GM19193 (cell line): ENCODE measurements around the gene SDK1.

Source experiments
- POLR2A ChIP-seq: IDR thresholded peaks from 4 replicates; pipeline ENCODE4 v1.6.1; 2011; ENCODE audit not compliant: insufficient read depth, insufficient read length; ENCODE audit errors: extremely low read depth

The SDK1 gene

DNA sequence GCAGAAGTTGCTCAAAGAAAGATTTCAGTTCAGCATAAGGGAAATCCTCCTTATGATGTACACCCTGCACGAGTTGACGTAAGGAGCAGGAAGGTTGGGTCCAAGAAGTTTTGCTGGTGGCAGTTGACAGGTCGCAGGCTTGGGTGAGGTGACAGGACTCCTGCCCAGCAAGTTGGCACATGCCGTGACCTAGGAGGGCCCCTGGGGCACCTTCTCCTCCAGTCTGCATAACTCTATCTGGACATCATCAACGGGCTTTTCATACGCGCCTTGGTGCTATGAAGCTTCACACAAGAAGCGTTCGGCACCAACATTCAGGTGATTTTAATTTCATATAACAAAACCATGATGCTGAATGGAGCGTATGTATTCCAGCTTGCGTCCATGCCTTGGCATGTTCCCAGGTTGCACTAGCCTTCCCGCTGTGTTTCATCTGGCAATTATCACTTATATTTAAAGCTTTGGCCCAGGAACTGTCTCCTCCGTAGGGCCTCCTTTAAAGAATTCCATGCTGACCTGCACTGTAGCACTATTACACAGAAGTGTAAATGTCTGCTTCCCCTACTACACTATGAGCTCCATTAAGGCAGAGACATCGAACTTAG, 729.4 kb downstream of the SDK1 start:
- TF ChIP-seq POLR2A, result no peak

DNA sequence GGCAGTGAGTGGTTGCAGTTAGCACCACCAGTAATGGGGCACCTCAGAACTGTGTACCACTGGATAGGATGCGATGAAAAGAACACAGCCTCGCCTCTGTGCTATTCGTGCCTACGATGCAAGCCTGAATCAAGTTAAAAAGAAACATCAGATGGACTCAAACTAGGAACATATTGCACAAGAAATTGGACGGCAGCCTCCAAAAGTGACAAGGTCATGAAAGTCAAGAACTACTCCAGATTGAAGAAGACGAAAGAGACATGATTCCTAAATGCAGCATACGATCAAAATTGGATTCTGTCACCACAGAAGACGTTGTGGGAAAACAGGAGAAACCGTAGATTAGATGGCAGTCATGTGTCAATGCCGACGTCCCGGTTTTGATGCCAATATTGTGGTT, 732.9 kb downstream of the SDK1 start:
- TF ChIP-seq POLR2A, result no peak

DNA sequence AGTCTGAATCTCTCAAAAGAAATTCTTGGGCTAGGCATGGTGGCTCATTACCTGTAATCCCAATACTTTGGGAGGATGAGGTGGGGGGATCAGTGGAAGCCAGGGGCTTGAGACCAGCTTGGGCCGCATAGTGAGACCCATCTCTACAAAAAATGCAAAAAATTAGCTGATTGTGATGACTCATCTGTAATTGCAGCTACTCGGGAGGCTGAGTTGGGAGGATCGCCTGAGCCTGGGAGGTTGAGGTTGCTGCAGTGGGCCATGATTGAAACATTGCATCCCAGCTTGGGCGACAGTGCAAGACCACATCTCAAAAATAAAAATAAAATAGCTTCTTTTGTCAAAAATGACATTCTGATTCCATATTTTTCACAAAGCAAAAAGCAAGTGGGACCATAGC, 736.3 kb downstream of the SDK1 start:
- TF ChIP-seq POLR2A, result no peak

DNA sequence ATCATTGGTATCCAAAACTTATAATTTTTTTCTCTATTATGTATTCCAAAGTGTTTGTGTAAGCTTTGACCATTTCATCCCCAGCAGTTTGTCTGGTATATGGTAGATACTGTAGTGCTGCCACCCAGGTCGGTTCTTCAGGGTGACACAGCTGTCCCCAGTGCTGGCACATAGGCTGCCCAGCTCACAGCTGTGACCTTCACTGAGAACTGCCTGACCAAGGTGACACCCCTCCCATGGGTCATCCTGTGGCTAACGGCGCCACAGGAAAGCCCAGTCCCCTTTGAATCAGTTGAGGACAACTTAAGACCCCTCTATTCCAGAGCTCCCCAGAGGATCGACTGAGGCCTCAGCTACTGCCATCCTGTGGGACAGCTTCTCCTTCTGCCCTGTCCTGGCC, 736.8 kb downstream of the SDK1 start:
- no peak for TF ChIP-seq POLR2A

DNA sequence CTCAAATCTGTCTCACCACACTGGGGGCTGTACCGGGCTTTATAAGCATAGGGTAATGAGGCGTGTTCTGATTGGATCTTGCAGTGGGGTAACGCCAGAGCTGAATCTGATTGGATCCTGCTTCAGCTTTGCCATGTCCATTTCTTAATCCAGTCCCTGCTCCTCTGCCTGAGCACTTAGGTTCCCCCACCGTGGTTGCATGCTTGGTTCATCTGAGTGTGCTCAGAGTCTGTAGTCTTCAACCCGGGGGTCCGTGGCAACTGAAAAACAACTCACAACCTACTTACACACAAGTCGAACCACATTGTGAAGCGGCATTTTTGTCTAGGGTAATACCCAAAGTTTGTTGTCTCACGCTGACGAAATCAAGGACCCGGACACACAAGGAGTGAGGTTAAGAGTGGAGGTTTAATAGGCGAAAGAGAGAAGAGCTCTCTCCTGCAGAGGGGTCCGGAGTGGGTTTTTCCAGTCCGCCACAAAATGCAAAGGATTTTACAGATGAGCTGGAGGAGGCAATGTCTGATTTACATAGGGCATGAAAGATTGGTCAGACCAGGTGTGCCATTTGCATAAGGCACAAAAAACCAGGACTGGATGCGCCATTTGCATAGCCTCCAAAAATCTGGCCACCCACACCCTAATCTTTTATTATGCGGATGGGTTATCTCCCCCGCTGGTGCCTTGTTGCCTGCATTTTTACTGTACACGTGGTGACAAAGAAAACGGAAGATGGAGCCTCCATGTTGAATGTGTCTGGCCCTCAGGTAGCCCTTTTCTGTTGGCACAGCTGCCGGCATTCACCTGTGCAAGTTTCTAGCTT, 739.3 kb downstream of the SDK1 start:
- TF ChIP-seq POLR2A, result no peak

DNA sequence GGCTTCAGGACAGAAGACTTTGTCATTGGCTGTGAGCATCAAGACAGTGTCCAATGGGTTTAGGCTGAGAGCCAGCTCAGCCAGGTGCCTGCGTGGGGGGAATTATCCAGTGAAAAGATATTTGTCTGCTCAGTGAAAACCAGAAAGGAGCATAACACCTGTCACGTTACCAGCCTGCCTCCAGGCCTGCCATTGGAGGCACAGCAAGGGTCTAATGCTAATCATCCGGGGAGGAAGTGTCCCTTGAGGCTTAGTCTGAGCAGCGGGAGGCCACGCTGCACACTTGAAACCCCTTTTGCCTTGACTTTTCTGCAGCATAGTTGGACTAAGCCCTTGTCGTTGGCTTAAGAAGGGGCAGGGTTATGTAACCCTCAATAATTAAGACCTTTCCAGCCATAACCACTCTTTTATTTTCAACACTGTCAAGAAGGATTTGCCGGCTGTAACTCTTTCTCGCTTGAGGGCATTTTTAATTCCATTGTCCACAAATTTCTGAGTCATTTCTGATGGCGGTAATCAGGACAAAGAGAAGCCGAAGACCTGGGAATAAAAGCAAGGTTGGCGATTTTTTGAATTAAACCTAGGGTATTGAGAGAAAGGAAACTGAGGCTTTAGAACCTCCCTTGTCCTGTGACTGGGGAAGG, 741.5 kb downstream of the SDK1 start:
- no peak for TF ChIP-seq POLR2A

DNA sequence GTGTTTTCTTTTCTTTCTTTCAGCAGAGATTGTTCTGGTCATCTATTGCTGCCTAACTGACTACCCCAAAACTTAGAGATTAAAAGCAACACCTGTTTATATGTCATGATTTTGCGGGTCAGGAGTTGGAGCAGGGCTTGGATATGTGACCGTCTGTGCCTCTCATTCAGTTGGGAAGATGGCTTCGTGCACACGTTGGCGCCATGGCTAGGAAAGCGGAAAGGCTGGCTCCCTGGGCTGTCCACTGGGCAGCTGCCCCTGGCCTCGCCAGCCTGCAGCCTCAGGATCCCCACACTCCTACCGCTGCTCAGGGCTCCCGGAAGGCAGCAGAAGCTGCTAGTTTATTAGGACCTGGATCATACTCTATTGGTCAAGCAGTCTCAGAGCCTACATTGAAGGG, 742.9 kb downstream of the SDK1 start:
- no peak for TF ChIP-seq POLR2A

DNA sequence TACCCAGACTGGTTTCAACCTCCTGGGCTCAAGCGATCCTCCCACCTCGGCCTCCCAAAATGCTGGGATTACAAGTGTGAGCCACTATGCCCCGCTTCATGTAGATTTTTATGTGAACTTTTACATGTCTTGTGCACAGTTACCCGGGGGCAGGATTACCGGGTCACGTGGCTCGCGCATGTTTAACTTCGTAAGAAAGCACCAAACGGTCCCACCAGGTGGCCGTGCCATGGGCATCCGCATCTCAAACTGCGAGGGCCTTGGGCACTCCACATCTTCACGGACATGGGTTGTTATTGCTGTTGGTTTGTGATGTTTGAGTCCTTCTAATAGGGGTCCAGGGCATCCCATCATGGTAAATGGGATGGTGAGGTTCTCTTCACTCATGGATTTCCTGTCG, 744.4 kb downstream of the SDK1 start:
- no peak for TF ChIP-seq POLR2A

DNA sequence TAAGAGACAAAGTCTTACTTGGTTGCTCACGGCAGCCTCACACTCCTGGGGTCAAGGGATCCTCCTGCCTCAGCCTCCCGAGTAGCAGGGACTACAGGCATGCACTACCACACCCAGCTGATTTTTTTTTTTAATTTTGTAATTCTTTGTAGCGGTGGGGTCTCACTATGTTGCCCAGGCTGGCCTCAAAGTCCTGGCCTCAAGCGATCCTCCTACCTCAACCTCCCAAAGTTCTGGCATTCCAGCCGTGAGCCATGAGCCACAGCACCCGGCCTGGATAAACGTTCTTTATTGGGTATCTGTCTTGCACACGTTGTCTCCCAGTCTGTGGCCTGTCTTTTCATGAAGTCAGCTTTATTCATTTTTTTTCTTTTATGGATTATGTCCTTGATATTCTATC, 744.9 kb downstream of the SDK1 start:
- TF ChIP-seq POLR2A, result no peak

DNA sequence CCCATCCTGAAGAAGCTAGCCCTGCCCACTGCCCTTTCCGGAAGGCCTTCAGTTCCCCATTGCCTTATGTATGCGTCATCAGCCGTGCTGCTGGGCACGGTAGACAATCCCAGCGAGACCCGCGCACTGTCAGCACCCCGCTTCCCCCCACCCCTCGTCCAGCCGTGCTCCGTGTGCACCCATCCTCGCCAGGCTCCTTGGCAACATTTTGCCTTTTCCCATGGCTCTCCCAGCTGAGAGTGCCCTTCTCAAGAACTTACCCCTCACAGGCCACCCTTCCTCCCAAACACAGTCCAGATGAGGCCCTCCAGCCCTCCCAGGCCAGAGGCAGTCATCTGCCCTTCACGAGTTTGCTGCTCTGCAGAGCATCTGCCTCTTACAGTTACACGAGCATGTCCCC, 747.3 kb downstream of the SDK1 start:
- TF ChIP-seq POLR2A, result no peak

DNA sequence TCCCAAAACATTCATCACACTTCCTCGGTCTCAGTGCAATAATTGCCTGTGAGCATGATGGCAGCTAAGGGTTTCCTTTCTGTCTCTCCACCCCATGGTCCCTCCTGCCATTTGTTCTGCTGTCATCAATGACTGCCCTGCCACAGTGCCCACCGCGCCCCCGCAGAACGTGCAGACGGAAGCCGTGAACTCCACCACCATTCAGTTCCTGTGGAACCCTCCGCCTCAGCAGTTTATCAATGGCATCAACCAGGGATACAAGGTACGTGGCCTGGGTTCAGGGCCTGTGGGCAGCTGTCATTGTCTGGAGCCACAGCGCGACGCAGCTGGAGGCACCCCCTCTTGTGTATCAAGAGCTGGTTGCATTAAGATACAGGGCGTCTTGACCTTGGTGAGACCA, 748.1 kb downstream of the SDK1 start:
- no peak for TF ChIP-seq POLR2A

DNA sequence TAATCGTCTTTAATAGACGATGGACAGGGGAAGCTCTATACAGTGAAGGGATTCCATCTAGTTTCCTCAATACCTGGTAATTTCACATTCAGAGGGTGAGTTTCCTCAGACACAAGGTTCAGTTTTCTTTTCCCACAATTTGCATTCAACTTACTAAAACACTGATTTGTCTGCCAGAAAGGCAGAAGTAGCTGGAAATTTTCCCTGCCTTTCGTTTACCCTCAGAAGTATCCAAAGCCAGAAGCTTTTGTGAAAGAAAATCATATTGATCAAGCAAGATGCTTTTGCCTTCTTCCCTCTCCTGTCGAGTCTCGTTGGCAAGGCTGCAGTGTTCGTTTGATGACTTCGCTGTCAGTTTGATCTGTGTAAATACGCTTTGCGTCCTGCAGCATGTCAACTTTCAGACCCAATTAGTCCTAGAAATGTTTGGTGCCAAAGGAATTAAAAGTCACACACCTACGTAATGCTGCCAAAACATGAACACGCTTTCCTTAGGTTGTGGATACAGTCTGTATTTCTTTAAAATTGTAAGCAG, 749.1 kb downstream of the SDK1 start:
- TF ChIP-seq POLR2A, result no peak

DNA sequence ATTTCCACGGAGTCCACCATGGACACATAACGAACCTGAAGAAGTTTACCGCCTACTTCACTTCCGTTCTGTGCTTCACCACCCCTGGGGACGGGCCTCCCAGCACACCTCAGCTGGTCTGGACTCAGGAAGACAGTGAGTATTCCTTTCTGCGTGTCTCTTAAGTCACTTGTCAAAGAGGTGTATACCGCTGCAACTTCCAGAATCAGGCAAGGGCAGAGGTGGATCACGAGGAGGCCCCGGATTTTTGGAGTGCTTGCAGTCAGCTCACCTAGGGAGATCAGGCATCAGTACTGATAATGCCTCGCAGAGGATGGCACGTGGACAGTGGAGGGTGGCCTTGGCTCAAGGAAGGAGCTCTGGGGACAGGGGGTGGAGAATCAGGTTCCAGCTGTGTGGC, 750.6 kb downstream of the SDK1 start:
- no peak for TF ChIP-seq POLR2A

DNA sequence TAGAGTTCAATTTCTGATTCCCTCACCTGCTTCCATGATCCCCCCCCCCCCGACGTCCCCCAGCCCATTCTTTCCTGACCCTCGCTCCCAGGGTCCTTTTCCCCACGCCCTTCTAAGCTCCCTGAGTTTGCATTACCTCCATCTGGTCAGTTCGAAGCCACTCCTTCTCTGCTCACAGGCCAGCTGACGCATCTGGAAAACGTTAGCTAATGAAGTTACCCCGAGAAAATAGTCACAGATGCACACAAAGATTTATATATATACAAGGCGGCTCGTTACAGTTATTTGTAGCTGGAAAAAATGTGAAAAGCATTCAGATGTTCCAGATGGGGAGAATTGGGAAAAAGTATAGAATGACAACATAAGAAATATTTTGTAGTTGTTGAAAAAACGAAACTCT, 751.1 kb downstream of the SDK1 start:
- TF ChIP-seq POLR2A, result no peak

DNA sequence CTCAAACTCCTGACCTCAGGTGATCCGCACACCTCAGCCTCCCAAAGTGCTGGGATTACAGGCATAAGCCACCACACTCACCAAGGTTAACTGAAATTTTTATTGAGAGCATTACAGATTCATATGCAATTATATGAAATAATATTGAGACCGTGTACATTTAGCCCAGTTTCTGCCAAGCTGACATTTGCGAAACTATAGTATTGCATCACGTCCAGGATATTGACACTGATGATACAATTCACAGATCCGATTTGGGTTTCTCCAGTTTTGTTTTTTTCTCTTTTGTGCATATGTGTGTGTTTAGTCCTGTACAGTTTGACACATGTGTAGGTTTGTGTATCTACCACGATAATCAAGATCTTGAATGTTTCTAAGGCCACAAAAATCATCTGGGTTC, 753.1 kb downstream of the SDK1 start:
- TF ChIP-seq POLR2A, result no peak
